ENCODE measurements around the gene COL6A5.

COL6A5 gene

GRCh38 chr3:130456540-130456939, 111.1 kb downstream of the COL6A5 start:
- no peak for DNase-seq (ENCODE audit: low spot score)

DNA sequence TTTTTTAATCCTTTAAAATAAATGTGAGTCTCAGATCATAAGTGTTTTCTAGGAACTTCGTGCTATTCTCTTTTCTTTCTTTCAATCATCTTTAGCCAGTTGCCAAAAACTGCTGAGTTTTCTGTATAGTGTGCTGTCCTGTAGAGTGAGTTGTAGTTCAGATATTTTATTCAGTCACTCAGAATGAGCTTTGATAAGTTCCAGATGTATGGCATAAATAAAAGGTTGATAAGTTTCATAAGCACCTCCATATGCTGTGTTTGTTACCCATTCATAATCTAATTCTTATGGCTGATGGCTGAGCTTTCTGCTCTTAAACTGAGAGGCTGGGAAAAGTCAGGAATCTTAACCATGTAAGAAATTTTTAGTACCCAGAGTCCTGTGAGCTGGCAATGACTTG, 112.2 kb downstream of the COL6A5 start:
- DNase-seq (ENCODE audit: low spot score), result no peak

- no peak for DNase-seq (ENCODE audit: low spot score)
Measured at GRCh38 chr3:130459944-130460343, 114.5 kb downstream of the COL6A5 start.

DNA sequence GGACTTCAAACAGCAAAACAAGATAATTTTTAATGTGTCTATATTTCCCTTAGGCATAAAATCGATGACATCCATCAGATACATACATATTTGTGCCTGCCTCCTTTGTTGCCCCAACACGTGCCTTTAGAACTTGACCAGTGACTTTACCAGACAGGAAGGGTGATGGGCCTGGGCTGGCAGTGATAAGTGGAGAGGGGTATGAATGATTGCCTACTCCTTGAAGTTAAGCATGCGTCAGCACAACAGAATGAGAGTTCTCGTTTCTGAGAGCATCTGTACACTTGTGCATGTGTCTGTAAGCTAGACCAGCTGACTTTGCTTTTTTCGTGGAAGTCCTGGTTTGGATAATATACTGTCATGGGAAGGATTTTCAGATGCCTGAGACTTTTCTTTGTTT, 116.6 kb downstream of the COL6A5 start:
- no peak for DNase-seq (ENCODE audit: low spot score)

DNA sequence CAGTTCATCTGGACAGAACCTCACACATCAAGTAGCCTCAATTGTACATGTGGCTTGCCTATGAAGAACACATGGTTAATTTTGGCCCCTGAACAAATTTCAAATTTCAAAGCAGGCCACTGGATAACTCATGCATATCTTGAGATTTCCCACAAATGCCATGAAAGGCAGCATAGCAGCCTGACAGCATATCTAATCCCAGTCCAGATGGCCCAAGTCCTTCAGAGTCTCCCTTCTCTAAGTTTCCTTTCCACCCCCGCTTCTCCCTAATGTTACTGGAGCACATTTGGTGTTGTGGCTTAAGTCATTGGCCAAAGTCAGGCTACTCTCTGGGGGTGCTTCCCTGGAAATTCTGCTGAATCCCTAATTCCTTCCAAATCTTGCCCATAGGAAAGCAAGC, 117.7 kb downstream of the COL6A5 start:
- DNase-seq (ENCODE audit: low spot score), result no peak

DNA sequence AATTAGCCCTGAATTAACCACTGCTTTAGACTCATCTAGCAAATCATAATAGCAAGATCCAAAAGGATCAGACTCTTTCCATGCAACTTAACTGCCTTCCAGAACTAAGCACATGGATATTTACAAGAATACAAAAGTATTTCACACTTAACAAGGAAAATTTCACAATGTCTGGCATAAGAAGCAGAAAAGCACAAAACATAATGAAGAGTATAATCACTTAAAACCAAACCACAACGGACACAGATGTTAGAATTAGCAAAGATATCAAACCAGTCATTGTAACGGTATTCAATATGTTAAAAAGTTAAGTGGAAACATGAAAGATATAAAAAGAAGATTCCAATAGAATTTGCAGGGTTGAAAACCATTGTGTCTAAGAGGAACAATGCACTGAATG, 120.0 kb downstream of the COL6A5 start:
- no peak for DNase-seq (ENCODE audit: low spot score)

GRCh38 chr3:130468311-130468710, 122.8 kb downstream of the COL6A5 start:
- DNase-seq (ENCODE audit: low spot score), result no peak

DNA sequence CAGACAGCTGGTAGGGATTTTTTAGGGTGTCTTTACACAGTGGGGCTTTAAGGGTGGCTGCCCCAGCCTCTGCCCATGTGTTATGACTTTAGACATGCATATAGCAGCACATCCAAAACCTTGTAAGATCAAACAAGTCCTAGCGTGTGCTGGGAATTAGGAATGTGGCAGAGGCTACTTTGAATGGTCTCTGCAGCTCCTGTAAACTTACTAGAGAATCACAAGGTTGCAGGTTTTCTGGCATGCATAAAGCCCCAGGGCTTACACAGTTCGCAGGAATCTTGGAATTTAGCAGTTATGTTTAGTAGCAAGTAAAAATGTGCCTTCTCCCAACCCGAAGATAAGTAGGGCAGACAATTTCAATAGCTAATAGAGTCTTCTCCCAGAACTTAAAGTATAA, 124.7 kb downstream of the COL6A5 start:
- DNase-seq (ENCODE audit: low spot score), result no peak

DNA sequence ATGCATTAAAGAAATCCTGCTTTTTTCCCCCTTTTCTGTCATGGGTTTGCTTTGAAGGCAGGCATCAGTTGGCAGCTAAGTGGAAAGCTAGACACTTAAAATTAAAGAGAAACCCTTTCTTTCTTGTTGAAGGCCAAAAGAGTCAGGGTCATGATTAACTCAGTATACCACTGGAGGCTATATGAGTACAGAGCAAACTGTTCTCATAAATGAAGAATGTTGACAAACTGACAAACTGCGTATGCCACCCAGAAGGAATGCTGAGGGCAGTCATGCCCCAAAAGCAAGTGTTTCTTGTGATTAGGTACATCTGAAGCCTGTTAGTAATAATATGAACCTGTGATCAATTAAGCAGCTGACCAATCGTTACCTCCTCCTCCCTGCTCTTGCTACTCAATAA, 127.9 kb downstream of the COL6A5 start:
- no peak for DNase-seq (ENCODE audit: low spot score)

DNA sequence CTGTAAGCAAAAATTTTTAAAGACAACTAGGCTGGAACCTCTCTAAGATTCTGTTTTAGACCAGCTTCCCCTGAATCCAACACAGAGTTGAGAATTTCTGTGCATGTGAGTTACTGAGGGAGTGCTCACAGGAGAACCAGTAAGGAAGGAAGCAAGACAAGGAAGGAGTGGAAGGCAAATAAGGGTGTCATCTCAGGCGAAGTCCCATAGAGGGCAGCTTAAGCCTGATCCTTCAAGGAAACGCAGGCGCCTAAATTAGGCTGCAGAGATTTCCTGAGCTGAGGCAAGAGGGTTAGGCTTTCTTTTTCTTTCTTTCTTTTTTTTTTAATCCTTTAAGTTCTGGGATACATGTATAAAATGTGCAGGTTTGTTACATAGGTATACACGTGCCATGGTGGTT, 135.3 kb downstream of the COL6A5 start:
- DNase-seq (ENCODE audit: low spot score), result no peak

GRCh38 chr3:130488288-130488687, 142.8 kb downstream of the COL6A5 start:
- DNase-seq (ENCODE audit: low spot score), result no peak

- DNase-seq (ENCODE audit: low spot score), result no peak
Measured at GRCh38 chr3:130488769-130489450, 143.4 kb downstream of the COL6A5 start.

GRCh38 chr3:130490241-130490640, 144.8 kb downstream of the COL6A5 start:
- no peak for DNase-seq (ENCODE audit: low spot score)

- no peak for DNase-seq (ENCODE audit: low spot score)
Measured at GRCh38 chr3:130491431-130491830, 146.0 kb downstream of the COL6A5 start.

DNA sequence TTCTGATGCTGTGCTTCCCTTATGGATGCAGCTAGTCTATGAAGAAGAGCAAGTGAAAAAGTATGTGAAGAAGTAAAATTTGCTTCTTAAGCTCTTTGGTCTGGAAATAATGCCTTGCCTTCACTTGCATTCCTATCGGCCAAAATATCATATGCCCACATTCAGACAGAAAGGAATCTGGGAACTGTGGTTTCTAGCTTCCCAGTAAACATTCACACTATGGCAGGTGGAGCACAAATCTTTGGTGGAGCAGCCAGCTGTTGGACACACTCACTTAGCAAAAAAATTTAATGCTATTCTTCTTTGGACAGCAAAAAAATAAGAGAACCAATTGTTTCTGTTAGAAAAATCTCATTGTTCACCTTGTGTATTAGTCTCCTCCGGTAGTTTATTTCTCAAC, 159.2 kb downstream of the COL6A5 start:
- DNase-seq (ENCODE audit: low spot score), result no peak

DNA sequence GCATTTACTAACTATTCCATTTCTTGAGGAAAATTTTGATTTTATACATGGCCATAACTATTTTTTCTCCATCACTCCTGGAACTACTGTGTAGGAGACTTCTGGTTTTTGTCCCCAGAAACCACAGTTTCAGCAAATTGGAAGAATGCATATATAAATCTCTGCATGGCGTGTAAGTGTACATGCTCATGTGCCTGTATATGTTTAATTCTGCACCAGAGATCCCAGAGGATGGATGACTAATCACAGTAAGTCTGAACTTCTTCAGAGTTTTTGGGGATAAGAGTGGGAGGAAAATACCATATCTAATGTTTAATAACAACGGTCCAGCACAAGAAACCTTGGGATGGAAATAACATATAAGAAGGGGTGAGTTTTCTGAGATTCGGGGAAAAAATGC, 160.6 kb downstream of the COL6A5 start:
- no peak for DNase-seq (ENCODE audit: low spot score)

DNA sequence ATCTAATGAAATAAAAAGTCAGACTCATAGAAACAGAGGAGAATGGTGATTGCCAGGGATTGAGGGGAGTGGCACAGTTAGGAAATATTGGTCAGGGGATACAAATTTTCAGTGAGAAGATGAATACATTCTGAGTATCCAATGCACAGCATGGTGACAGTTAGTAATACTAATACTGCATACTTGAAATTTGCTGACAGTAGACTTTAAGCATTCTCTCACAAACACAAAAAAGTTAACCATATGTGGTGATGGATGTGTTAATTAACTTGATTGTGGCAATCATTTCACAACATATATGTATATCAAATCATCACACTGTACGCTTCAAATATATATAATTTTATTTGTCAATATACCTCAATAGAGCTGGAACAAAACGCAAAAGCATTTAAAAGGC, 162.3 kb downstream of the COL6A5 start:
- no peak for DNase-seq (ENCODE audit: low spot score)

GRCh38 chr3:130509008-130509407, 163.5 kb downstream of the COL6A5 start:
- no peak for DNase-seq (ENCODE audit: low spot score)

DNA sequence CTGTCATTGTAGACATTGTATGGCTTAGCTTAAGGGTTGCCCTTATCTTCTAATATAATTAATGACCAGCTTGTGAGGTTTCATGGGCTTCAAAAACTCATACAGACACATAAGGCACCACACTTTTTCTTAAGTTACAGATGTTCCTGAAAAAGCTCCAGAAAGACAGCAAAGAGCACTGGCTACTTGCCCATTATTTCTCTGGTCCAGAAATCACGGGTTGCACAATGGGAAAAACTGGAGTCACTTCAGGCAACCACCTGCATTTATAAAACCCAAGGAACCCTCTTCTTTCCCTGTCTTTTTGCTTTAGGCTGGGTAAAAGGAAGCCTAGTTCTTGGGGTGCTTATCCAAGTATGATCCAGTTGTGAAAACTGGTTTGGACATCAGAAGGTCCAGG, 169.2 kb downstream of the COL6A5 start:
- no peak for DNase-seq (ENCODE audit: low spot score)

- no peak for DNase-seq (ENCODE audit: low spot score)
Measured at GRCh38 chr3:130515755-130516154, 170.3 kb downstream of the COL6A5 start.

DNA sequence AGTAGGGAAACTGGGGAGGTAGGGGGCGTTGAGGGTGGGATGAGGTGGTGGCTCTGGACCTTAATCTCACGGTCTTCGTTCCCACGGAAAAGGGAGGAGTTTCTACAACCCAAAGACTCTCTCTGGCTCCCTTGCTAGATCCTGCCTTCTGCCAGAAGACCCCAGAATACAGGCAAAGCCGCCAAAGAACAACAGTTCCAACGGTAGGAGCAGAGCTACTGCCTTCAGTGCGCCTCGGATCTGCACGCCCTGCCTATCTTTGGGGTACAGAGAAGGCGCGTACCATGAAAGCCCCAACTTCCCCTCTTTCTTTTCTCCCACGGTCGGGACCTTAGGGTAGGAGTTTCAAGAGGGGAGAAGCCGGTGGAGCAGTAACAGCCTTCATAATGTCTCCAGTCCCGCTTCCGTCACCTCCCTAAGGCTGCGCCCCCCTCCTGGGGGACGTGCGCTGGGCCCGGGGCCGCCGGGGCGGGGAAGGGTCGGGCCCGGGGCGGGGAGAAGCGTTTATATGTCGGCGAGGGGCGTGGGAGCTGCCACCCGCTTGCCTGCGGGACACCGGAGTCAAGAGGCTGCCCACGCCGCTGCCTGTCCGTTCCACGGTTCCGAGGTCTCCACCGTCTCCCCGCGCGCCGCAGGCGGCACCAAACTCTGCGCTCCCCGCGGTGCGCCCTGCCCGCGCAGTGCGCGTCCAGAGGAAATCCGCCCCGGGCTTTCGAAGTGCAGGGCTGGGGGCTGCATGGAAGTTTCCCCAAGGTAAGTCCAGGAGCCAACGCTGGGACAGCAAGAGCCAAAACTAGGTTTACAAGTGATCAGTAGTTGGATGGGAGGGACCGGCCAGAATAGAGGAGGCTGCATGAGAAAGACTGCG, 171.4 kb downstream of the COL6A5 start, which contains the start of gene COL6A6:
TSS of gene COL6A6 (plus strand) at position 533 of the 868 bp plus-strand sequence. CDS start 43,188 bp downstream, outside the sequence.
- DNase-seq (ENCODE audit: low spot score), result no peak

GRCh38 chr3:130517602-130518001, 172.1 kb downstream of the COL6A5 start:
- no peak for DNase-seq (ENCODE audit: low spot score)

DNA sequence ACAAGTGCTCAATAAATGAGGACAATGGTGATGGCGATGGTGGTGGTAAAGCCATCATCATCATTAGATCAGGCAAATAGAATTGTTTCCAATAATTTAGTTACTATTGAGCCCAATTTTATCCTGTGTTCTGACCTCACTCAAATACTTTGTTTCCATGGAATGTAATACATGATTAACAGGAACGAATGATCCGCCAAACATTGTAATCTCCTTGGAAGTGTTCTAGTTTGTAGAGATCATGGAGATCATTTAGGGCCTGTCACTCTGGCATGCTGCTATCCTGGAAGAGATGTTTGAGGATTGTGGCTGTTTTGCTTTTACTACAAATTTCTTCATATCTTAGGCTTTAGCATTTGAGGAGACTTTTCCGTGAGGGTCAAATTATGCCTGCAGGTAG, 174.3 kb downstream of the COL6A5 start:
- no peak for DNase-seq (ENCODE audit: low spot score)
